HG02938 (cell line): ENCODE results near the gene KMT2E.

ENCODE experiments used
- ATAC-seq: cut with Tn5 transposase; IDR thresholded peaks from one replicate; pipeline ENCODE4 v1.9.1; 2021; ENCODE audit warnings: mild to moderate bottlenecking, moderate library complexity; ENCODE audit not compliant: unreplicated experiment

Gene KMT2E

DNA sequence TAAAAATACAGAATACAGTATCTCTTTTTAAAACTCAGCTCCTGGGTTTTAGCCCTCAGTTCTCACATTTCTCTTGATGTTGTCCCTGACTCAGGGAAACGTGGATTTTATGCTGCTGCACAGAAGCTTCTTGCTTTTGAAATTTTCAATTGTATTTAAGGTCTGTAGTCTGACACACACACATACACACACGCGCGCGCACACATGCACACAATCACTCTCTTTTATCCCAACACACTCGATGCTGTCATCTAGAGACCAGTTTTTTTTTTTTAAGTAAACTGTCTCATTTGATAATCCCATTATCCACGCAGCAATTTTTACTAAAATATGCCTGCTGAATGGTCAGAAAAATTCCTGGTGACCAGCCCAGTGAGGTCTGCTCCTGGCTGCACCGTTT lies 108.6 kb downstream of the KMT2E start:
- no peak for ATAC-seq

- no peak for ATAC-seq
Observed at GRCh38 chr7:105125745-105126144, 111.7 kb downstream of the KMT2E start.

DNA sequence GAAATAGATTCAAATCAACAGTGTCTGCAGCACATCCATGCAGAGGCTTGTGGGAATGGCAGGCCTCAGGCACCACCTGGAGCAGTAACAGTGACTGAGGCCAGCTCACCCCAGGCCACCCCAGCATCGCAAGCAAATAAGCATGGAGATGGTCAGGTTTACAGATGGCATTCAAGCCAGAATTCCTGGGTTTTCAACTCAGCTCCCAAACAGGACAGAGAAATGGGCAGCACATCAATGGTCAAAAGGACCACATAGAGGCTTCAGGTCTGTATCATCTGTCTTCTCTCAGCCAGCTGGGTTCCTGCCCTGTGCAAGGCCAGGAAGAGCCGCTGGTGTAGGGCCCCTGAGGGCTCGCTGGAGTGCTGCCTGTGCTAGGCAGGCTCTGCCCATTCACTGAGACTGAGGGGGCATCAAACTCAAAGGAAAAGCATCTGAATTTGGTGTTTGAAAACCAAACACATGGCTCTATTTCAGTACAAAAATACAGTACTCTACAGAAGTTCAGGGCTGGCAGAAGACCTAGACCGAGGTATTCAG lies 112.5 kb downstream of the KMT2E start:
- no peak for ATAC-seq

- ATAC-seq: no peak
Observed at GRCh38 chr7:105127179-105127578, 113.2 kb downstream of the KMT2E start.

DNA sequence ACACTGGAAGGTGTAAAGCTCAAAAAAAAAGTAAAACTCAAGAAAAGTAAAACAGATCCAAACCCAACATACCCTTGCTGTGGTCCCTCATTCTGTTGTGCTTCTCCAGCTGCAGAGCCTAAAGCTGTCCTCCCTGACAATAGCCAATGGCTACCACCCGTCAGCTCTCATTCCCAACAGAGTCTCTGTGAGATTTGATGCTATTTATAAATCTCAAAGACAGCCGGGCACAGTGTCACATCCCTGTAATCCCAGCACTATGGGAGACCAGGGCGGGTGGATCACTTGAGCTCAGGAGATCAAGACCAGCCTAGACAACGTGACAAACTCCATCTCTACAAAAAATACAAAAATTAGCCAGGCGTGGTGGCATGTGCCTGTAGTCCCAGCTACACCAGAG lies 116.0 kb downstream of the KMT2E start:
- ATAC-seq: no peak

DNA sequence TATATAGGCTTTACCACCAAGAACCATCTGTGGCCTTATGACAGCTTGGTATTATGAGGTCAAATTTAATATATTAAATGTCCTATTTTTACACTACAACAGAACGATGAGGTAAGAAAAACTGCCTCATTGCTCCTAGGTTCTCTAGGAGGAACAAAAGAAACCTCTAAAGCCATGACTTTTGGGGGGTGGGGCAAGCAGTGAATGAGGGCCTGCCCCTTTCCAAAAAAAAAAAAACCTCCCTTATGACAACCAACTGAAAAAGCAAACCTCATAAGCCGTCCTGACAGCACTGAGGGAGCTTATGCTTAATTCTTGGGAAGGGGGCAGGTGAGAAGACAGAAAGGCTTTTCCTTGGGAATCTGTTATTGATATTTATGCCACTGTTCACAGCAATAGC lies 116.6 kb downstream of the KMT2E start:
- no peak for ATAC-seq

GRCh38 chr7:105131033-105131656 lies 117.1 kb downstream of the KMT2E start:
- ATAC-seq: peak; percentile 54

GRCh38 chr7:105131890-105132289 lies 117.9 kb downstream of the KMT2E start:
- ATAC-seq: no peak

DNA sequence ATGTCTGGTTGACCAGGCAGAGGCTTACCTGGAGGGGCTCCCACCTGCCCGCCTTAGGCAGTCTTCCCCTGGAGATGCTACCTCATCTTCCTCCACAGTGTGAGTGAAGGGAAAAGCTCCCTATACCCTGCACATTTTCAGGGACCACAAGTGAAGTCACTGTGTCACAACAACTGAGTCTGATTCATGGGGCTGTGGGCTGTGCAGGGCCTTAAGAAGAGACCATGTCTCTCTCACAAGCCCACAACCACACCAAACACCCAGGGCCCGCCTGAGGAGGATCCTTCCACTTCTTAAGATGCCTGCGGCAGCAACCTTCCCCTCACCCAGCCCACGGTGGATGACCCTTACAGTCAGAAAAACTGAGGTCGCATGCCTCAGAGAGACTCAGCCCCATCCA lies 118.3 kb downstream of the KMT2E start:
- ATAC-seq: no peak

DNA sequence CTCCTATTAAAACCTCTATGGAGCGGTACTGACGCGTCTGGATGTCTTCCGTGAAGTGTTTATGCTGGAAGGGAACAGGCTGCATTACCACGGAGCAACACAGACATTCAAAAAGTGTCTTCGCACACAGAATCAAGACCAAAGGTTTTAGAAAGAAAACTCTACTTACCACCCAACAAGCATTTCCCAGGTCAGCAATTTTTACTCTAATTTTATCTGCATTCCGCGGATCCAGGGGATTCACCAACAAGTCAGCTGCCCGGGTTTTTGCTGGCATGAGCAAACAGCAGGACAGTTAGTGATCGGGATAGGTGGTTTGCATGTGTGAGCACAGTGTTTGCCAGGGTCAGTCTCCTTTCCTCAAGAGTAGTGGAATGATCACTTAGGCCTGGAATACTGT lies 118.8 kb downstream of the KMT2E start:
- ATAC-seq: no peak

DNA sequence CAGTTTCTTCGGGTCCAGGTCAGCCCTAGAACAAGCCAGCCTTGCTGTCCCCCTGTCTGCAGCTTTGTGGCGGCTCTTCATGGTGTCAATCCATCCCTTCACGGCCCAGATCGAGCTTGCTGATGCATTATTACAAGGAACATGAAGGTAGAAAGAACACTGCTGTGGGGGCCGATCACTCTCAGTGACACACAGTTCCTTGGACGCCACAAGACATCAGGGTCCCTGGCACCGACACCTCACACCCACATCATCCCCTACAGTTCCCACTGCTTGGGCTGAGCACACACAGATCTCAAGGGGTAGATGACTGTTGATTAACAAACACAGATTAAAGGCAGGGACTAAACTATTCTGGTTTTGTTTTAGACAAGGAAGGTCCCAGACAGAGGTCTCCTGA lies 119.4 kb downstream of the KMT2E start:
- ATAC-seq: no peak

DNA sequence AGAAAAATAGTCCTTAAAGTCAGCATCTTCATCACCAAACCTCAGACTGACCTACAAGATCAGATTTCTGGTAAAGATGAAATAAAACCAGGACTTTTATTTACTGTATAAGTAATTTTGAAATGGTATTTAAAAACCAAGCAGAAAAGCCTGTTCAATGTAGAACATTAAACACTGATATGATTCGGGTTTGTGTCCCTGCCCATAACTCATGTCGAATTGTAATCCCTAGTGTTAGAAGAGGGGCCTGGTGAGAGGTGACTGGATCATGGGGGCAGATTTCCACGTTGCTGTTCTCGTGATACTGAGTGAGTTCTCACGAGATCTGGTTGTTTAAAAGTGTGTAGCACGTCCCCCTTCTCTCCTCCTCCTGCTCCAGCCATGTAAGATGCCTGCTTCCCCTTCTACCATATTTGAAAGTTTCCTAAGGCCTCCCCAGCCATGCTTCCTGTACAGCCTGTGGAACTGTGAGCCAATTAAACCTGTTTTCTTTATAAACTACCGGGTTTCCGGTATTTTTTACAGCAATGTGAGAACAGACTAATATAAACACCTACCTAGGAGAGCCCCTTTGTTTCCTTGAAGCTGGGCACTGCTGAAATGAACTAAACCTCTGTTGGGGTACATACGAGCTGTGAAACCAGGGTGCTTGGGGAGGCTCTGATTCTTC lies 120.1 kb downstream of the KMT2E start:
- ATAC-seq: no peak

DNA sequence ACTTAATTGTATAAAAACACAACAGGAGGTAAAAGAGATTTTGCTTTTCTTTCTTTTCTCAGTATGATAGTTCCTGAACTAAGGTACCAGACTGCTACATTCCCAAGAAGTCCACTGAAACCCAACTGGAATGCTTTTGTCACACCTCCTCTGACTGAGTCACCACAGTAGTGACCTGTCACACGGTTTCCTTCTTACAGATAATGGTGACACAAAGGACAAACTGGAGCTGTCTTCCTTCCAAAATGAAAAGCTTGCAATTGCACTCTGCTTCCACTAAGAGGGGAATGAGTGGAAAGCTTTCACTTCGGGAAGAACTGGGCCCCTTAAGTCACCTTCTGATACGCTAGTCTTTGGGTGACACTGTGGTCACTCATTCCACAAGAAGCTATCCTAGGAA lies 122.2 kb downstream of the KMT2E start:
- no peak for ATAC-seq

DNA sequence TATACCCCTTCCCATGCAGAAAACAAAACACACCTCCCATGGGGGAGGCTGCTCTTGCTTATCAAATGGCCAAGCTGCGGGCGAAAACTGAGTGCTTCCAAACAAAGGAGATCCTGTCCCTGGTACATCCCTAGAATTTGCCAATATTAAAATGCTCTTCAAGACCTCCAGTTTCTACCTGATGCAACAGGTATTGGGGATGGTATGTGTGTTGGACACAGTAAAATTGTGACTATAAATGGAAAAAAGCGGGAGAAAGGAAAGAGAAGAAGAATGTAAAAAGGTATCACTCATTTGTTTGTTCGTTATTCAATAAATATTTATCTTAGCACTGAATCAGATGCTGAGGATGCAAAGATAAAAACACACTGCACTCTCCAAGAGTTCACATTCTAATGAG lies 123.9 kb downstream of the KMT2E start:
- ATAC-seq: no peak

GRCh38 chr7:105139381-105139780 lies 125.4 kb downstream of the KMT2E start:
- ATAC-seq: no peak

GRCh38 chr7:105141068-105141467 lies 127.1 kb downstream of the KMT2E start:
- no peak for ATAC-seq

DNA sequence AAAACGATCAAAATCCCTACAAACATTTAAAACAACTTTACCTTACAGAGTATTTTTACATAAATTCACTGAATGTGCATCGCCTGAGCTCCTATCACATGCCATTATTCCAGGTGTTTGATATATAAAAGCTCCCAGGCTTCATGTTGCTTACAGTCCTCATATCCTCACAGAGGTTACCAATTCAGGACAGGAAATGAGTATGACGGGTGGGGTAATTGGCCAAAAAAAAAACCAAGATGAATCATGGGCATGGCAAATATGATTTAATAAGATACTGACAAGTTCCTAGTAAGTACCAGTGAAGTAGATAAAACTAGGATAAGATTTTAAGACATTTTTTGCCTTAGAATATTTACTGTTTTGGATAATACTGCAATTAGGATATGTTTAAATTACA lies 135.8 kb downstream of the KMT2E start:
- no peak for ATAC-seq

DNA sequence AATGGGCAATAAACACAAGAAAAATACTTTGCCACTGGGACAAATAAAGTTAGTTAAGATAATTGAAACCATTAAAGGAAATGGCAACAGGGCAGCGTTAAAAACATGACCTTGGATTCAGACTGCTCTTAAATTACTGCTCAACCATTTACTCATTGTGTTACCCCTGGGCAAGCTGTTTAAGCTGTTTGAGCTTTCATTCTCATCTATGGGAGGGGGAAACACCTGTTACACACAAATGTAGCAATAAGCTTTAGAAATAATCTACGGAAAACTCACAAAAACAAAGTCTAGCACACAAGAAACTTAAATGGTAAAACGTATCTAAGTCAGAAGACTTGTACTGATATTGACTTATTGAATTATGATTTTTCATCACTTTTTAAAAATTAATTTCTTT lies 137.1 kb downstream of the KMT2E start:
- ATAC-seq: no peak

DNA sequence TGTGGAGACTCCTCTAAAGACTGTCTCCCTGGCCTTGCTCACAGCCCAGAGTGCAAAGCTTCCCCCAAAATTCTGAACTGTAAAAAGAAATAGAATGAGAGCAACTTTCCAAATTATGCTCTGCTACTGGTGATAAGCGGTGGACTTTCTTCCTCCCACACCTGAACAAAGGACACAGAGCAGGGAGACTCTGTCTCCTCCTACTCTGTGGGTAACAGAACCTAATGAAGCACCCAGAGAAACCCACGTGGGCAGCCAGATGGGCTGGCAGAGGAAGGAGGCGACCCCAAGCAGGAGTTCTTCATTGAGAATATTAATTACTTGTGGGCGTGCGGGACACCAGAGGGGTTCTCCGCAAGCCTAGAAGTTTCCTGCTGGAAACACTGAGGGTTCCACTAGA lies 139.5 kb downstream of the KMT2E start:
- ATAC-seq: no peak

DNA sequence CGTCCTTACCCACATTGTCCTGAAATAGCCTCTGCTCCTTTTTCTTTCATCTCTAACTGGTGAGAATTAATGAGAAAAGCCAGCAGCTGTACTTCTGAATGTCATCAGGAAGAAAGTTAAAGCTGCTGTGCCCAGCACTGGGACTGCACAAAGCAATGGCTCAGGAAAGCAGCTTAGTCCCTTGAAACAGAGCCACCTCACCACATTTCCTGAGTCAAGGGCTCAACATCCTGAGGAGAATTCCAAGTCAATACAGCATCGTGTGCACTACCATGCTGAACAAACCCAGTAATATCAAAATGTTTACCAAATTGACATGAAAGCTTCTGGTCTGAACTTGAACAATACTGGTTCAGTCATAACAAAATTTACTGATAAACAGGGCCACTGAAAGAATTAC lies 140.1 kb downstream of the KMT2E start:
- ATAC-seq: no peak

- ATAC-seq: no peak
Observed at GRCh38 chr7:105156731-105157130, 142.7 kb downstream of the KMT2E start.

GRCh38 chr7:105157278-105157677 lies 143.3 kb downstream of the KMT2E start:
- no peak for ATAC-seq

DNA sequence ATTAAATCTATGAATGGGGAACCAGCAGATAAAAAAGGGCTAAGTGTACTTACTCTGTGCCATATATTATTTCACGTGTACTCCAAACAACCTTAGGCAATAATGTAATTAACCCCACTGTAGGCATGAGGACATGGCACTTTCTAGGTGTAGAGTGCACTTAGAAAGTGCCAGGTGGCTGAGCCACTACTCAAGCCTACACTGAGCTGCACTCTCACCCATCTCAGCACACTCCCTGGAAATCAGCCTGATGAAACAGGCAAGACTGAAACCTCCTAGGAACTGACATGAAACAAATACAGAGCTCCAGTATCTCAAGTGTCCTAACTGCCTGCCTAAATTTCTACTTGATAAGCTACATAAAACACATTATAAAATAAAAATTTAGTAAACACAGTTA lies 147.4 kb downstream of the KMT2E start:
- no peak for ATAC-seq
